Spinal cord (tissue), 10 donors: ENCODE measurements around the gene MAPK8IP3. TPM values are rescaled to one million over a fixed set of nuclear protein-coding genes. Genes with fewer than 3 reads are reported as not detected.
A peak's percentile ranks its signal among the peaks of the same experiment; 100 is the strongest.

Experiments
- DNase-seq, 6 donors: peaks; one replicate each; pipeline versions ENCODE4 v3.0.0 to v3.0.0-alpha.2; 2013 to 2015; ENCODE audit warnings: low spot score in 6 of 6, low read depth in 4 of 6
- H3K27ac ChIP-seq: one replicate; pipeline ENCODE4 v1.5.1; 2013; ENCODE audit warnings: low read depth, low read length, control low read depth
- H3K27me3 ChIP-seq: one replicate; pipeline ENCODE4 v1.6.1; 2013; ENCODE audit warnings: low read length; ENCODE audit not compliant: control insufficient read depth, insufficient read depth
- H3K36me3 ChIP-seq: one replicate; pipeline ENCODE4 v1.6.1; 2013; ENCODE audit warnings: low read length; ENCODE audit not compliant: control insufficient read depth, insufficient read depth
- H3K4me1 ChIP-seq: one replicate; pipeline ENCODE4 v1.6.1; 2013; ENCODE audit warnings: low read length; ENCODE audit not compliant: control insufficient read depth, insufficient read depth
- H3K4me3 ChIP-seq: one replicate; pipeline ENCODE4 v1.5.1; 2013; ENCODE audit warnings: low read depth, low read length, control low read depth
- H3K9me3 ChIP-seq: one replicate; pipeline ENCODE4 v1.6.1; 2013; ENCODE audit warnings: low read length; ENCODE audit not compliant: control insufficient read depth, insufficient read depth
- WGBS: methylation state at CpG from one replicate; pipeline ENCODE4 v1.1.5; 2013; ENCODE audit warnings: missing lambda C conversion rate; ENCODE audit not compliant: insufficient coverage; 5-methylcytosine and 5-hydroxymethylcytosine counted together
- polyA plus RNA-seq, 2 donors: library from polyadenylated mRNA; unstranded; fragments of 120-200 nt; gene quantifications; one replicate each; pipeline ENCODE4 v1.2.1, GENCODE V29; 2013; ENCODE audit not compliant: insufficient read length in 2 of 2
- total RNA-seq, 2 donors: library from RNA; depleted of rRNA in 1 of 2; stranded (reverse); fragments of 120-200 nt in 1 of 2; fragments of >200 nt in 1 of 2; gene quantifications; one replicate each; pipeline versions ENCODE4 v1.2.3 to v1.2.4, GENCODE V29; 2013 to 2014
- donor health status: healthy.

Gene MAPK8IP3
- total and polyA plus RNA-seq, 4 donors, result 53.3 to 137 (median 92.7) TPM

DNA sequence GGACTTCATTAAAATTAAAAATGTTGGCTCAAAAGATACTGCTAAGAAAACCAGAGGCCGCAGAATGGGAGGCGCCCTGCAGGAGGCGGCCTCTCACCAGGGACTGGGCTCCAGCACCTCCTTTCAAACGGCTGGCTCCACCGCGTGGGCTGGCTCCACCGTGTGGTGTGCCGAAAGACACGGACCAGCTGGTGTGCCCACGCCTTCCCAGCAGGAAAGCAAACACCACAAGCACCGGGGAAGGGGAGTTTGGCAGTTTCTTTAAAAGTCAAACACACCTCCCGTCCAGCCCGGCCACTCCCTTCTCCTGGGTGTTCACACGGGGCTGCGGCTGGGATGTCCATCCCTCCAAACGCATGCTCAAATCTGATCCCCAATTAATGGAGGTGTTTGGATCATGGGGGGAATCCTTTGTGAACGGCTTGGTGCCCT lies 106.8 kb downstream of the MAPK8IP3 start:
- peaks cover 73% of the 10 kb centered on the region for H3K36me3 ChIP-seq

DNA sequence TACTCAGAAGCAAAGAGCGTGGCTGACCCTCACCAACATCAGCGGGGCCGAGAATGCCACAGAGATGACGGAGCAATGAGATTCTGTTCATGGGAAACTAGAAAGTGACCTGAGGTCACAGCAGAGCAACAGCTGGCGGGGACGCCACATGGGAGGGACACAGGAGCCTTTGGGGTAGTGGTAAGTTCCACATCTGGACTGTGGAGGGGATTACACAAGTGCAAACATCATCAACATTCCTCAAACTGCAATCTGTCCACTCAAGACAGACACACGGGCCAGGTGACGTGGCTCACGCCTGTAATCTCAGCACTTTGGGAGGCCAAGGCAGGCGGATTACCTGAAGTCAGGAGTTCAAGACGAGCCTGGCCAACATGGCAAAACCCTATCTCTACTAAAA lies 109.5 kb downstream of the MAPK8IP3 start:
- H3K4me3 ChIP-seq, result no peak overlapping the region
- no peaks in the 10 kb centered on the region for H3K9me3 ChIP-seq
- 97% methylated on average over 4 of the region's 11 CpGs for WGBS
- DNase-seq, result no peak
- H3K4me1 ChIP-seq, result no peaks in the 10 kb centered on the region
- H3K27me3 ChIP-seq, result no peaks in the 10 kb centered on the region
- peaks cover 73% of the 10 kb centered on the region for H3K36me3 ChIP-seq
- H3K27ac ChIP-seq, result peak overlapping the region; percentile 15

More for the DNA sequence above, 106.8 kb downstream of the MAPK8IP3 start:
- Histone ChIP-seq H3K9me3 (no peaks in the 10 kb centered on the region), H3K27ac (no peak overlapping the region), H3K4me1 (no peaks in the 10 kb centered on the region), H3K4me3 (no peak overlapping the region), H3K27me3 (no peaks in the 10 kb centered on the region)
- peak in 2 of 6 donors; percentile 19 to 34 for DNase-seq
- 33% methylated on average over 7 of the region's 17 CpGs for WGBS

DNA sequence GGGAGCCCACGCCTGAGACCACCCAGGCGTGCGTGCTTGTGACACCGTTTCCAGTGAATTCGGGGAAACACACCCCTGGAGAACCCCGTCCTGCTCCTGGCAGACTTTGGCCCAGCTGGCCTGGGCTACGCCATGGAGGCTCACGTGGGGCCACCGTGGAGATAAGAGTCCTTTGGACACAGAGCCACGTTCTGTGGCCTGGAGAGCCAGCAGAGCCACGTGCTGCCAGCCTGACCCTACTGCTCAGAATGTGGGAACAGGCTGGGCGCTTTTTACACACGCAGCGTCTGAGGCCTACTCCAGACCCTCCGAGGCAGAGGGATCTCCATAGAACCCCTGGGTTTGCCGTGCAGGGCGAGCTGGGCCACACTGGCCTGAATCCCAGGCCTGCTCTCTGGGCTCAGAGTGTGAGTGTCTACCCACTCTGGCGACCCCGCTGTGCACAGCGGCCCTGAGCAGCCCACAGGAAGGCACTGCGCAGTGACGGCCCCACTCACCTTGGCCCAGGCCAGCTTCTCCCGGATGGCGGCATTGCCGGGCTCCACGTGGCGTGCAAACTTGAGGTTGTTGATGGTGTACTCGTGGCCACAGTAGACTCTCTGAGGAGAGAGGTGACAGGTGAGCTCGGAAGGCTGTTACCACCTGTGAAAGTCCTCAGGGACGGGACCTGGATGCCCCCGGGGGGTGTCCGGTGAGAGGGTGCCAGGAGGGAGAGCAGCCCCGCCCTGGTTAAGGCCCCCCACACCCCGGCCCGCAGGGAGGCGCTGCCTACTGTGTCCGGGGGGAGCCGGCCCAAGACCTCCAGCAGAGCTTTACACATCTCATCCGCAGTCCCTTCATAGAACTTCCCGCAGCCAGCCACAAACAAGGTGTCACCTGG lies 110.6 kb downstream of the MAPK8IP3 start:
- peaks cover 78% of the 10 kb centered on the region for H3K36me3 ChIP-seq
- WGBS, result 96% methylated on average over 35 of the region's 40 CpGs
- H3K9me3 ChIP-seq, result no peaks in the 10 kb centered on the region
- no peaks in the 10 kb centered on the region for H3K27me3 ChIP-seq
- no peak for DNase-seq
- no peak overlapping the region for H3K27ac ChIP-seq
- no peak overlapping the region for H3K4me3 ChIP-seq
- no peaks in the 10 kb centered on the region for H3K4me1 ChIP-seq

DNA sequence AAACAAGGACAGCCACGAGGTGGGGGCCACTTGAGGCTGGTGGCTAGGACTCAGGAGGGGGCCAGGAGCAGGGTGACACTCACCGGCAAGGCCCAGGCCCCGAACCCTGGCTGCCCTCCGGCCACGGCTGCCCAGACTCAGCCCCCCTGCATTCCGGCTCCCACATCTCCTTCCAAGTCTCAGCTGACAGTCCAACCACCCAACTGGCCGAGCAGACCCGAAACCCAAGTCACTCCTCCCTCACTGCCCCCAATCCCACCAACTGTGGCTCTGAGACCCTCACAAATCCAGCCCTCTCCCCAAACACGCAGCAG lies 111.2 kb downstream of the MAPK8IP3 start:
- WGBS, result 91% methylated on average over 9 of the region's 9 CpGs
- H3K9me3 ChIP-seq, result no peaks in the 10 kb centered on the region
- H3K36me3 ChIP-seq, result peaks cover 84% of the 10 kb centered on the region
- no peak overlapping the region for H3K4me3 ChIP-seq
- H3K4me1 ChIP-seq, result no peaks in the 10 kb centered on the region
- no peak overlapping the region for H3K27ac ChIP-seq
- H3K27me3 ChIP-seq, result no peaks in the 10 kb centered on the region
- DNase-seq, result no peak

DNA sequence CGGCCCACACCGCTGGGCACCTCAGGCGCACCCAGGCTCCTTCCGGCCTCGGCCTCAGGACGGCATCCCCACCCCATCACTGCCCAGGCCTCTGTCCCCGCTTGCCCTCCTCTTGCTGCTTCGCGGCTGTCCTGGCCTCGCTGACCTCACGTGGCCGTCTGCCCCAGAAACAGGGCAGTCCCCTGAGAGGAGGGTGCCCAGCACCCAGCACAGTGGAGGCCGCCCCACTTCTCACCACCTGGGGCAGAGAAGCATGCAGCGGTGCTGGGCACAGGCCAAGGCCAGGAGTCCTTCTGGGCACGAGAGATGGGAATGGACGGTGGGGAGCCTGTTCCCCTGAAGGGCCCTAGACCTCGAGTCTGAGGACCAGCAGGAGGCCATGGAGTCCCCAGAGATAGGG lies 111.7 kb downstream of the MAPK8IP3 start:
- H3K27me3 ChIP-seq, result no peaks in the 10 kb centered on the region
- H3K4me3 ChIP-seq, result no peak overlapping the region
- WGBS, result 95% methylated on average over 16 of the region's 17 CpGs
- DNase-seq, result no peak
- H3K4me1 ChIP-seq, result no peaks in the 10 kb centered on the region
- no peaks in the 10 kb centered on the region for H3K9me3 ChIP-seq
- H3K36me3 ChIP-seq, result peaks cover 86% of the 10 kb centered on the region
- no peak overlapping the region for H3K27ac ChIP-seq

DNA sequence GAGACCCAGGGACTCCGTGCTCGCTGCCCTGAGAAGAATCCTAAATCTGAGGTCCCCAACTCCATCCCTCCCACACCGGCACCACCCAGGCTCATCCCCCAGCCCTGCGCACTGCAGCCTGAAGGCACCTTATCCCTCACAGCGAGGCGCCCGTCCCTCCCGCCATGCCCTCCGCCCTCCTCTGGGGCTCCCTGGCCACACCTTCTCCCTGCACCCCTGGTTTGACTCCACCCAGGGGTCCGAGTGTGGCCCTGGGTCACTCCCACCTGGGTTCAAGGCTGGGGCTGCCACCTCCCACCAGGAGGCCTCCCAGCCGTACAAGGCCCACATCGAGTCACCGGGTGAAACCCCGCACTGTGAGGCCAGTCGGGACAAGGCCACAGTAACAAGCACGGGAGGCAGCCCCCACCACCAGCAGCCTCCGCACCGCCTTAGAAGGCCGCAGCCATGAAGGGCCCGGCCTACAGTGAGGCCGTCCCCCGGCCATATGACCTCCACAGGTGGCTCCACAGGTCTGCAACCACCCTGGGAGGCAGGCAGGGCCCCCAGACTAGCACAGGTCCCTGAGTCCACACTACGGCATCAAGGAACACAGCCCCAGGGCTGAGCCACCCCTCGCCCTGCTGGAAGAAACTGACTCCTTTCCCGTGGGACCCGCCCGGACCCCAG lies 112.3 kb downstream of the MAPK8IP3 start:
- no peak for DNase-seq

DNA sequence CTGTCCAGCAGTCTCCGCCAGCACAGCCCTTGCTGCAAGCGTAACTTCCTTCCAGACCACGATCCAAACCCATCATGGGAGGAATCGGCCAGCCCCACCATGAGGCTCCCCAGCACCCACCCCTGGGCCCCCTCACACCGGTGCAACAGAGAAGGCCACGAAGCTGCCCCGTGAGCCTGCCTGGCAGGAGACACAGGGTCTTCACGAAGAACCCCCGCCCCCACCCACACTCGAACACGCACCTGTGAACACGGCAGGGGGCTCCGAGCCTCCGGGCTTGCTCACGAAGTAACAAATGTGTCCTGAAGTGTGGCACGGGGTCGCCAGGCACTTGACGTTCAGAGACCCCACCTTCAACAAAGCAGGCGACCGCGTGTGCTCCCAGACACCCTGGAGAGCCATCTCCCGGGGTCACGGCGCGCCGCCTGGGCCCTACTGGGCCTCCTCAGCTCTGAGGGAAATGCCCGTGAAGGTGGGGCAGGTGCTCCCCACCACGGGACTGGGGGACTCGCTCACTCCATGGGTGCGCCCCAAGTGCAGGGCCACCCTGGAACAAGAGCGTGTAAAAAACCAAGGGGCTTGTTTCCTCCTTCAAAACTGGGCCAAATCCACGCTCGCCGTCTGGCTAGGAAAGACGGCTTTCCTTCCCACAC lies 113.0 kb downstream of the MAPK8IP3 start:
- no peak overlapping the region for H3K27ac ChIP-seq
- peaks cover 3% of the 10 kb centered on the region for H3K4me1 ChIP-seq
- peaks cover 82% of the 10 kb centered on the region for H3K36me3 ChIP-seq
- no peak overlapping the region for H3K4me3 ChIP-seq
- DNase-seq, result no peak
- WGBS, result 92% methylated on average over 34 of the region's 35 CpGs
- H3K9me3 ChIP-seq, result no peaks in the 10 kb centered on the region
- no peaks in the 10 kb centered on the region for H3K27me3 ChIP-seq

More for the DNA sequence above, 112.3 kb downstream of the MAPK8IP3 start:
- H3K4me3 ChIP-seq, result no peak overlapping the region
- H3K4me1 ChIP-seq, result no peaks in the 10 kb centered on the region
- H3K9me3 ChIP-seq, result no peaks in the 10 kb centered on the region
- 96% methylated on average over 27 of the region's 27 CpGs for WGBS
- H3K36me3 ChIP-seq, result peaks cover 86% of the 10 kb centered on the region
- no peak overlapping the region for H3K27ac ChIP-seq
- H3K27me3 ChIP-seq, result no peaks in the 10 kb centered on the region

DNA sequence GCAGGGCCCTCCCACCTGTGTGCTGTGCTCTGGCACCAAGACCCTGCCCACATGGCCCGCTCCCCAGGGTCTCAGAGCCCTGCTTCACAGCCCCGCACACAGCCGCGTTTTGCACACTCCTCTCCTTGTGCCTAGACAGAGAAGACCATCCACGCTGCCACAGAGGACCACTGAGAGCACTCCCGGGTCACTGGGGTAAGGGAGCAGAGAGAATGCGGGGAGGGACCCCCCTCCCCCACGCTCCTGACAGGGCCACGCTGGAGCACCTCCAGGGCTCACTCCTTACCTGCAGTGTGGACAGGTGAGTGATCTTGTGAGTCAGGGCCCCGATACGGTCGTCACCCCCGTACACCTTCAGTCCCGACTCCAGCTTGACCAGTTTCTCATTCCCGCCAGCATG lies 113.6 kb downstream of the MAPK8IP3 start:
- no peaks in the 10 kb centered on the region for H3K9me3 ChIP-seq
- WGBS, result 97% methylated on average over 10 of the region's 15 CpGs
- no peak overlapping the region for H3K4me3 ChIP-seq
- H3K27ac ChIP-seq, result no peak overlapping the region
- H3K36me3 ChIP-seq, result peaks cover 80% of the 10 kb centered on the region
- no peak for DNase-seq
- peaks cover 3% of the 10 kb centered on the region for H3K4me1 ChIP-seq
- H3K27me3 ChIP-seq, result no peaks in the 10 kb centered on the region
